Vagina (tissue), 2 donors: ENCODE results near the gene SORCS2.

Experiments
- POLR2A ChIP-seq, 2 donors: fragments of 450-650 bp; IDR thresholded peaks; one replicate each; pipeline ENCODE4 v1.6.1; 2017; ENCODE audit warnings: antibody characterized with exemption in 2 of 2, mild to moderate bottlenecking in 2 of 2, moderate library complexity in 2 of 2
- POLR2AphosphoS5 ChIP-seq, 2 donors: sonication (generic); formaldehyde crosslinking; IDR thresholded peaks; one replicate each; pipeline ENCODE4 v1.9.0; 2017; ENCODE audit warnings: antibody characterized with exemption in 2 of 2, mild to moderate bottlenecking in 2 of 2, low read depth in 1 of 2; ENCODE audit not compliant: insufficient read depth in 1 of 2
- TF ChIP-seq, protein P1 (sequence below), 3 experiments: fragments of 450-650 bp in 2 of 3; fragments of 200-600 bp in 1 of 3; sonication (generic) in 1 of 3; IDR thresholded peaks; one replicate each; pipeline ENCODE4 v1.5.1; 2017 to 2019; ENCODE audit warnings: antibody characterized with exemption in 3 of 3, mild to moderate bottlenecking in 2 of 3, moderate library complexity in 2 of 3

DNA sequence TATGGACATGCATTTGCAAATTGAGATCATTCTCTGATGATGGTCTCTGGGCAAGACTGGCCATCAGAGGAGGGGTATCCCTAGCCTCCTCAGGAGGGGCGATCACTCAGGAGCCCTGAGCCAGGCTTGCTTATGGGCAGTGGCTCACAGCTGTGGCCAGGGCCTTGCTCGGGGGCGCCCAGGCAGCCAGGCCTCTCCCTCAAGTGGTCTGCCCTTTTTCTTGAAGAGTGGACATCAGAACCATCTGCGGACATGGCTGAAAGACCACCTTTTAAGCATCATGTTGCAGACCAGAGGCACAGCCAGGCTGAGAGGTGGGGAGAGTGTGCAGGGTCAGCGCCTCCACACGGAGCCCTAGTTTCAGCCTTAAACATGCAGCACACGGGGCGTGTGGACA, 349.1 kb downstream of the SORCS2 start:
- TF ChIP-seq, protein P1, sequence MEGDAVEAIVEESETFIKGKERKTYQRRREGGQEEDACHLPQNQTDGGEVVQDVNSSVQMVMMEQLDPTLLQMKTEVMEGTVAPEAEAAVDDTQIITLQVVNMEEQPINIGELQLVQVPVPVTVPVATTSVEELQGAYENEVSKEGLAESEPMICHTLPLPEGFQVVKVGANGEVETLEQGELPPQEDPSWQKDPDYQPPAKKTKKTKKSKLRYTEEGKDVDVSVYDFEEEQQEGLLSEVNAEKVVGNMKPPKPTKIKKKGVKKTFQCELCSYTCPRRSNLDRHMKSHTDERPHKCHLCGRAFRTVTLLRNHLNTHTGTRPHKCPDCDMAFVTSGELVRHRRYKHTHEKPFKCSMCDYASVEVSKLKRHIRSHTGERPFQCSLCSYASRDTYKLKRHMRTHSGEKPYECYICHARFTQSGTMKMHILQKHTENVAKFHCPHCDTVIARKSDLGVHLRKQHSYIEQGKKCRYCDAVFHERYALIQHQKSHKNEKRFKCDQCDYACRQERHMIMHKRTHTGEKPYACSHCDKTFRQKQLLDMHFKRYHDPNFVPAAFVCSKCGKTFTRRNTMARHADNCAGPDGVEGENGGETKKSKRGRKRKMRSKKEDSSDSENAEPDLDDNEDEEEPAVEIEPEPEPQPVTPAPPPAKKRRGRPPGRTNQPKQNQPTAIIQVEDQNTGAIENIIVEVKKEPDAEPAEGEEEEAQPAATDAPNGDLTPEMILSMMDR (IDR thresholded peaks at IDR 0.05): no peak
- TF ChIP-seq POLR2A (IDR thresholded peaks at IDR 0.05) (no peak), POLR2AphosphoS5 (IDR thresholded peaks at IDR 0.05; ENCODE audit: insufficient read depth in 1 of 2, low read depth in 1 of 2) (no peak)
